Measurements from ENCODE around the gene SH3D21. TPM values are rescaled to one million over a fixed set of nuclear protein-coding genes. Genes with fewer than 3 reads are reported as not detected.

SH3D21 gene
- total RNA-seq, 4 donors from 2014 or later, result 0.10 to 1.4 (median 0.46) TPM

DNA sequence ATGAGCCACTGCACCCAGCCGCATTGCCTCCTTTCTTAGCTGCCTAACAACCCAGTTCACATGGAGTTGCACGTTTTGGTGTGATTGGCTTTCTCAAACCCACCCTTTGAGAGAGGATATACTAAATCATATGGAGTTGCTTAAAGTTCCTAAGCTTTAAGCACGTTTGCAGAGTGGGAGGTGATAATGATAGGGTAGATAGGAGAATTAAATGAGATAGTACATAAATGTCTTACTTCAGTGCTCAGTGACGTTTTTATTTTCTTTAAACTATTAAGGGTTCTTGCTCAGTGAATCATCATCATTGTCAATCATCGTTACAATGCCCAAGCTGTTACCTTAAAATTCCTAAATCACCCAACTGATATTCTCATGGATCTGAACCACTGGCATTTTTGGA, 2.9 kb upstream of the SH3D21 start:
- H3K27ac ChIP-seq, result no peak overlapping the region
- peaks cover 13 to 25% of the 10 kb centered on the region in 2 donors for H3K4me1 ChIP-seq
- no peak for DNase-seq
- H3K9me3 ChIP-seq, result no peaks in the 10 kb centered on the region
- ATAC-seq, result no peak
- H3K4me3 ChIP-seq, result no peak overlapping the region
- in situ Hi-C loops (cut with MboI; ENCODE audit: low sequenced_read_pairs in 4 of 4), result loop anchor here in 1 of 4 donors (25.0 kb wide), 1 partner anchor 109 kb away; no protein-coding TSS in a partner anchor
- intact Hi-C loops (cut with DNase I; ENCODE audit: low total_unique reads), result no loop called here
- no peaks in the 10 kb centered on the region for H3K27me3 ChIP-seq
- TF ChIP-seq, protein P1, sequence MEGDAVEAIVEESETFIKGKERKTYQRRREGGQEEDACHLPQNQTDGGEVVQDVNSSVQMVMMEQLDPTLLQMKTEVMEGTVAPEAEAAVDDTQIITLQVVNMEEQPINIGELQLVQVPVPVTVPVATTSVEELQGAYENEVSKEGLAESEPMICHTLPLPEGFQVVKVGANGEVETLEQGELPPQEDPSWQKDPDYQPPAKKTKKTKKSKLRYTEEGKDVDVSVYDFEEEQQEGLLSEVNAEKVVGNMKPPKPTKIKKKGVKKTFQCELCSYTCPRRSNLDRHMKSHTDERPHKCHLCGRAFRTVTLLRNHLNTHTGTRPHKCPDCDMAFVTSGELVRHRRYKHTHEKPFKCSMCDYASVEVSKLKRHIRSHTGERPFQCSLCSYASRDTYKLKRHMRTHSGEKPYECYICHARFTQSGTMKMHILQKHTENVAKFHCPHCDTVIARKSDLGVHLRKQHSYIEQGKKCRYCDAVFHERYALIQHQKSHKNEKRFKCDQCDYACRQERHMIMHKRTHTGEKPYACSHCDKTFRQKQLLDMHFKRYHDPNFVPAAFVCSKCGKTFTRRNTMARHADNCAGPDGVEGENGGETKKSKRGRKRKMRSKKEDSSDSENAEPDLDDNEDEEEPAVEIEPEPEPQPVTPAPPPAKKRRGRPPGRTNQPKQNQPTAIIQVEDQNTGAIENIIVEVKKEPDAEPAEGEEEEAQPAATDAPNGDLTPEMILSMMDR (IDR thresholded peaks at IDR 0.05 in 4 of 5, conservative IDR thresholded peaks at IDR 0.05 in 1 of 5), result no peak
- TF ChIP-seq POLR2A (IDR thresholded peaks at IDR 0.05), result no peak
- peaks cover 0 to 57% of the 10 kb centered on the region in 2 donors for H3K36me3 ChIP-seq

DNA sequence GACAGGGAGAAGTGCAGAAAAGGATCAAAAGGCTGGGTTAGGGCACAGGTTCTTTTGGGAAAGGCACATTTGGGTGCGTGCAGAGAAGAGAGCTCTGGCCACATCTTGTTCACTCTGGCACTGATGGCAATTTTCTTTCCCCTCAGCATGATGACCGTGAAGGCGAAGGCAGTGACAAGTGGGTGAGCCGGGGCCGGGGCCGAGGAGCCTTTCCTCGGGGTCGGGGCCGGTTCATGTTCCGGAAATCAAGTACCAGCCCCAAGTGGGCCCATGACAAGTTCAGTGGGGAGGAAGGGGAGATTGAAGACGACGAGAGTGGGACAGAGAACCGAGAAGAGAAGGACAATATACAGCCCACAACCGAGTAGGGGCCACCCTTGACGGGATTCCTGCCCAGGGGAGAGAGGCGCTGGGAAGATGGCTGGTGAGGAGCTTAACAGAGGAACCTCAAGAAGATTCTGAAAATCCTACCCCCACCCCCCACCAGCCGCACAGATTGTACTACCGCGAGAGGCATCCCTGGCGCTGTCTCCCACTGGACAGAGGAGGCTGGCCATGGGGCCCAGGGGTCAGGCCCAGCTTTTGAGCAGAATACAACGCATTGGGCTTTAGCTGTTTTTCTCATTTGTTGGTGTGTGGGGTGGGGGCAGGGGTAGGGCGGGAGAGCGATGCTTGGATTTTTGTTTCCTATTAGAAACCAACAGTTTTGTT, 2.4 kb upstream of the SH3D21 start:
- in situ Hi-C loops (cut with MboI; ENCODE audit: low sequenced_read_pairs in 4 of 4), result loop anchor here in 1 of 4 donors (25.0 kb wide), 1 partner anchor 108 kb away; no protein-coding TSS in a partner anchor
- no peak for DNase-seq
- H3K36me3 ChIP-seq, result peaks cover 0 to 51% of the 10 kb centered on the region in 2 donors
- intact Hi-C loops (cut with DNase I; ENCODE audit: low total_unique reads), result no loop called here
- H3K9me3 ChIP-seq, result no peaks in the 10 kb centered on the region
- no peak for ATAC-seq
- H3K4me3 ChIP-seq, result no peak overlapping the region
- TF ChIP-seq, protein P1 (IDR thresholded peaks at IDR 0.05 in 4 of 5, conservative IDR thresholded peaks at IDR 0.05 in 1 of 5), result no peak
- H3K27me3 ChIP-seq, result no peaks in the 10 kb centered on the region
- H3K4me1 ChIP-seq, result peaks cover 11 to 25% of the 10 kb centered on the region in 2 donors
- peak overlapping the region in 1 of 4 donors; percentile 4 for H3K27ac ChIP-seq

DNA sequence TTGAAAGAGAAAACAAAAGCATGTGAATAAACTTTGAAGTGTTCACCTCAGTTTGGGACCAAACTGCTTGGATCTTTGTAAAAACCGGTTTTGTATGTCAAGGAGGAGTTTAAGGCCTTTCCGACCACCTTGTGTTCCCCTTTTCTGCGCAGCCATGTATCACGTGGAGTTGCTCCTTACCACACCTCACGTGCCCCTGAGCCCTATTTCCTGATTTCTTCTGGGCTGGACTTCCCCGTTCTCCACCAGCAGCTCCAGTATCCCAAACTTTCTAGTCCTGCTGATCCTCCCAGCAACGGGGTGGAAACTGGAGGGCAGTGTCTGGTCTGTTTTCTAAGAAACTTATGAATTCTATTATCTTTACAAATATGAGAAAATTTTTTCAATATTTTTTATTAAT, 1.6 kb upstream of the SH3D21 start:
- Histone ChIP-seq H3K9me3 (no peaks in the 10 kb centered on the region), H3K27ac (peak overlapping the region in 1 of 4 donors; percentile 18), H3K4me1 (peaks cover 9 to 23% of the 10 kb centered on the region in 2 donors), H3K27me3 (no peaks in the 10 kb centered on the region), H3K36me3 (peaks cover 0 to 46% of the 10 kb centered on the region in 2 donors), H3K4me3 (no peak overlapping the region)
- DNase-seq, result no peak
- intact Hi-C loops (cut with DNase I; ENCODE audit: low total_unique reads) (no loop called here), in situ Hi-C loops (cut with MboI; ENCODE audit: low sequenced_read_pairs in 4 of 4) (loop anchor here in 1 of 4 donors (25.0 kb wide), 1 partner anchor 108 kb away; no protein-coding TSS in a partner anchor)
- TF ChIP-seq, protein P1 (IDR thresholded peaks at IDR 0.05 in 4 of 5, conservative IDR thresholded peaks at IDR 0.05 in 1 of 5), result no peak
- no peak for TF ChIP-seq POLR2A (IDR thresholded peaks at IDR 0.05)
- no peak for ATAC-seq

DNA sequence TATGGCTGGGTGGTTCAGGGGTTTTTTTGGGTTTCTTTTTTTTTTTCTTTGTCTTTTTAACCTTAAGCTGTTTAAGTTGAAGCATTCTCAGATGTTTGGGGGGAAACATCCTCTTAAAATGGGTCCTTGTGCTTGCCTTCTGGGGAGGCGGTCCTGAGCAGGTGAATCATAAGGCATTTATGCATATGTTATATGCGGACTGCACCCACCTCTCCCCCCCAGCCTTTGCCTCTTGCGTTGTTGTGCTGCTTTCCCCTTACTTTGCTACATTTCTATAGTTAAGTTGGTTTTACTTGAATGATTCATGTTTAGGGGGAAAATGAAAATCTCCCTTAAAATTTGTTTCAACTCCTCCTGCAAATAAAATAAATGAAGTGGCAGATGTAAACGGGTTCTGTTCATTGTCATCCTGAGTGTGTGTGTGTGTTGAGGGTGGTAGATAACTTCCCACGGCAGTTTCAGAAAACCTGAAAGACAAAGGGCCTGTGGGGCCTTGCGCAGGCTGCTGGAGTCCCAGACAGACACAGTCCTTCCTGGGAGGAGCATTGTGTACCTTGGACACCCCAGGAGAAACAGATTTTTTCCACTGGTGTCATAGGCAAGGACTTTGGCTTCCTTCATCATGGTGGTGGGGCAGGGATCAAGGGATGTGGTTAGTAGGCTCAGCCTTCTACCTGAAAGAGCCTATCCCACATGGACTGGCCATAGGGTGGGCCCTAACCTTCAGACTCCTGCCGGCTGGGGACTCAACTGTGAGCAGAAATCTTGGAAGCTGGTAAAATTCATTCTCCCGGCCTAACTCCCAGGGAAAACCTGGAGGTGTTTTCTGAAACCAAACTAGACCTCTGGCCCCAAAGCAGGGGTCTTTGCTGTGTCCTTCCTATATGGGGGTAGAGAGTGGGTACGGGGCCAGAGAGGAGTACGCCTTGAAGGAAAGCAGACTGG, 926 bp upstream of the SH3D21 start:
- ATAC-seq (no peak), DNase-seq (no peak)
- intact Hi-C loops (cut with DNase I; ENCODE audit: low total_unique reads), result no loop called here
- in situ Hi-C loops (cut with MboI; ENCODE audit: low sequenced_read_pairs in 4 of 4), result loop anchor here in 1 of 4 donors (25.0 kb wide), 1 partner anchor 107 kb away; no protein-coding TSS in a partner anchor
- Histone ChIP-seq H3K27me3 (no peaks in the 10 kb centered on the region), H3K27ac (peak overlapping the region; percentile 74 to 79 (median 77)), H3K4me3 (peak overlapping the region in 2 of 4 donors; percentile 78 to 87), H3K36me3 (peaks cover 0 to 45% of the 10 kb centered on the region in 2 donors), H3K4me1 (peaks cover 8 to 15% of the 10 kb centered on the region in 2 donors), H3K9me3 (no peaks in the 10 kb centered on the region)
- TF ChIP-seq, protein P1 (IDR thresholded peaks at IDR 0.05 in 4 of 5, conservative IDR thresholded peaks at IDR 0.05 in 1 of 5), result no peak
- no peak for TF ChIP-seq POLR2A (IDR thresholded peaks at IDR 0.05)
